ENCODE results near the gene ATG16L2. TPM values are rescaled to one million over a fixed set of nuclear protein-coding genes. Genes with fewer than 3 reads are reported as not detected.

Gene ATG16L2
- total RNA-seq, 1 donor from 2014 or later = 24.5 TPM

DNA sequence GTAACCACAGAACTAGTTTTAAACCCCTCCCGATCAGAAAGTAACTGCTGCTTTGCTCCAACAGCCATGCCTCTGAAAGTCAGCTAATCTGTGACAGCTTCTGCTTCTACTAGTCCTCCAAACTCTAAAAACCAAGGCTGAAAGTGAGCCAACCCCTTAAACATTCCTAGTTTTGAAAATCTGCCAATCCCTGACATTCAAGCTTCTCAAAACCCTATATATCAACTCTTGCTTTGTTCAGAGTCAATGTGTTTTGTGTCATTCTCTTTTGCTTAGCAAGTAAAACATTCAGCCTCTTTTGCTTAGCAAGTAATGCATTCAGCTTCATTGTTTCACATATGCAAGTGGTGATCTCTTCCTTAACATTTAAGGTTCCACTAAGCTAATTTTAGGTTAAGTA is 56.9 kb downstream of the ATG16L2 start:
- H3K4me3 Mint-ChIP-seq = no peak overlapping the region
- H3K27me3 Mint-ChIP-seq (ENCODE audit: low read depth) = no peaks in the 10 kb centered on the region
- no peak overlapping the region for H3K27ac Mint-ChIP-seq (ENCODE audit: unreplicated experiment)
- no peaks in the 10 kb centered on the region for H3K9me3 Mint-ChIP-seq
- TF ChIP-seq, protein P1, sequence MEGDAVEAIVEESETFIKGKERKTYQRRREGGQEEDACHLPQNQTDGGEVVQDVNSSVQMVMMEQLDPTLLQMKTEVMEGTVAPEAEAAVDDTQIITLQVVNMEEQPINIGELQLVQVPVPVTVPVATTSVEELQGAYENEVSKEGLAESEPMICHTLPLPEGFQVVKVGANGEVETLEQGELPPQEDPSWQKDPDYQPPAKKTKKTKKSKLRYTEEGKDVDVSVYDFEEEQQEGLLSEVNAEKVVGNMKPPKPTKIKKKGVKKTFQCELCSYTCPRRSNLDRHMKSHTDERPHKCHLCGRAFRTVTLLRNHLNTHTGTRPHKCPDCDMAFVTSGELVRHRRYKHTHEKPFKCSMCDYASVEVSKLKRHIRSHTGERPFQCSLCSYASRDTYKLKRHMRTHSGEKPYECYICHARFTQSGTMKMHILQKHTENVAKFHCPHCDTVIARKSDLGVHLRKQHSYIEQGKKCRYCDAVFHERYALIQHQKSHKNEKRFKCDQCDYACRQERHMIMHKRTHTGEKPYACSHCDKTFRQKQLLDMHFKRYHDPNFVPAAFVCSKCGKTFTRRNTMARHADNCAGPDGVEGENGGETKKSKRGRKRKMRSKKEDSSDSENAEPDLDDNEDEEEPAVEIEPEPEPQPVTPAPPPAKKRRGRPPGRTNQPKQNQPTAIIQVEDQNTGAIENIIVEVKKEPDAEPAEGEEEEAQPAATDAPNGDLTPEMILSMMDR (conservative IDR thresholded peaks at IDR 0.05) = no peak
- no peak for DNase-seq (ENCODE audit: low read depth, low spot score)
- peaks cover 13% of the 10 kb centered on the region for H3K36me3 Mint-ChIP-seq (ENCODE audit: low read depth)
- H3K4me1 Mint-ChIP-seq = no peaks in the 10 kb centered on the region

DNA sequence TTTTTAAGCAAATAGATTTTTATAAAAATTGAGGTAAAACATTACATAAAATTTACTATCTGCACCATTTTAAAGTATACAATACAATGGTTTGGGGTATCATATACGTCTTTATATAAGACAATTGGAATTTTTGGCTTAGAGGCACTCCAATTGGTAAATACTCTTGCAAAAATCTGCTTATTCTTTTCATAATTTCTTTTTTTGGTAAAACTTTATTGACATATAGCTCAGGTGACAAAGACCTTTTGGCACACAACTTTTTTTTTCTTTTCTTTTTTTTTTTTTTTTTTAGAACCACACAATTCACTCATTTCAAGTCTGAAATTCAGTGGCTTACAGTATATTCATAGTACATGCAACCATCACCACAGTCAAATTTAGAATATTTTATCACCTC is 57.8 kb downstream of the ATG16L2 start:
- Mint-ChIP-seq H3K36me3 (ENCODE audit: low read depth) (peaks cover 11% of the 10 kb centered on the region), H3K27ac (ENCODE audit: unreplicated experiment) (no peak overlapping the region), H3K9me3 (no peaks in the 10 kb centered on the region), H3K4me3 (no peak overlapping the region), H3K4me1 (no peaks in the 10 kb centered on the region), H3K27me3 (ENCODE audit: low read depth) (no peaks in the 10 kb centered on the region)
- no peak for DNase-seq (ENCODE audit: low read depth, low spot score)
- TF ChIP-seq, protein P1 (conservative IDR thresholded peaks at IDR 0.05) = no peak

DNA sequence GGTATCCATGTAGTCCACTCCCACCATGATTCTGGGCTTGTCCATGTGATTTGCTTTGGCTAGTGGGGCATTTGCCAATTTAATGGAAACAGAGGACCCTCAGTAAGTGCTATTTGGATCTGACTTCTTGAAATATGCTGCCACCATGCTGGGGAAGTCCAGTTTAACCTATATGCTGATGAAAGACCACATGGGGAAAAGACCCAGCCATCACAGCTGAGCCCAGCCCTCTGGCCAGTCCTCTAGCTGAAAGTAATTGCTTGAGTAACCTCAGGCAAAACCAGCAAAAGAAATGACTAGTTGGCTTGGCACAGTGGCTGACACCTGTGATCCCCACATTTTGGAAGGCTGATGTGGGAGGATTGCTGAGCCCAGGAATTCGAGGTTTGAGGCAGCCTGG is 61.5 kb downstream of the ATG16L2 start:
- Mint-ChIP-seq H3K4me3 (no peak overlapping the region), H3K27me3 (ENCODE audit: low read depth) (no peaks in the 10 kb centered on the region), H3K4me1 (no peaks in the 10 kb centered on the region), H3K27ac (ENCODE audit: unreplicated experiment) (no peak overlapping the region), H3K9me3 (no peaks in the 10 kb centered on the region), H3K36me3 (ENCODE audit: low read depth) (peaks cover 4% of the 10 kb centered on the region)
- DNase-seq (ENCODE audit: low read depth, low spot score) = no peak
- TF ChIP-seq, protein P1 (conservative IDR thresholded peaks at IDR 0.05) = no peak

DNA sequence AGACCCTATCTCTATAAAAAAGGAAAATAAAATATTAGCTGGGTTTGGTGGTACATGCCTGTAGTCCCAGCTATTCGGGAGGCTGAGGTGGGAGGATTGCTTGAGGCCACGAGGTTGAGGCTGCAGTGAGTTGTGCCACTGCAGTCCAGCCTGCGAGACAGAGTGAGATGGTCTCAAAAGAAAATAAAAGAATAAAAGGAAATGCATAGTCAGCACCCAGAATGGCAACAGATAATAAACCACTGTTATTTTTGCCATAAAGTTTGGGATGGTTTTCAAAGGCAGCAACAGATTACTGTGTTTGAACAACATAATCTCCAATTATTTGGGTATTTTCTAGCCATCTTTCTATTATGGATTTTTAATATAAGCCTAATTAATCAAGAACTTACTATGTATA is 61.9 kb downstream of the ATG16L2 start:
- no peaks in the 10 kb centered on the region for H3K4me1 Mint-ChIP-seq
- H3K4me3 Mint-ChIP-seq = no peak overlapping the region
- H3K27me3 Mint-ChIP-seq (ENCODE audit: low read depth) = no peaks in the 10 kb centered on the region
- H3K27ac Mint-ChIP-seq (ENCODE audit: unreplicated experiment) = no peak overlapping the region
- peaks cover under 1% of the 10 kb centered on the region for H3K9me3 Mint-ChIP-seq
- TF ChIP-seq, protein P1 (conservative IDR thresholded peaks at IDR 0.05) = no peak
- no peak for DNase-seq (ENCODE audit: low read depth, low spot score)
- peaks cover 6% of the 10 kb centered on the region for H3K36me3 Mint-ChIP-seq (ENCODE audit: low read depth)

Small RNAs within 50 kb of the gene (microRNA-seq; reads per million reads assigned to microRNA genes)
- gene MIR4692 = not detected

Other genes starting within 250 kb of the ATG16L2 start
- gene PDE2A, start 140.0 kb upstream of the ATG16L2 start, total RNA-seq = 2.0 and 3.0 TPM in 2 replicates
- 79.0 and 80.7 TPM in 2 replicates for gene ARAP1, start 62.0 kb upstream of the ATG16L2 start, total RNA-seq
- 12.6 and 13.5 TPM in 2 replicates for gene STARD10, start 20.4 kb upstream of the ATG16L2 start, total RNA-seq

Data from neural crest cell (in vitro differentiated cells).